ENCODE measurements around the gene ECHS1.

ECHS1 gene

GRCh38 chr10:133356549-133357284 lies 16.4 kb downstream of the ECHS1 start:
- DNase-seq = no peak

GRCh38 chr10:133355991-133356390 lies 17.2 kb downstream of the ECHS1 start:
- DNase-seq = no peak

GRCh38 chr10:133355266-133355665 lies 17.9 kb downstream of the ECHS1 start:
- no peak for DNase-seq

GRCh38 chr10:133354672-133355240 lies 18.4 kb downstream of the ECHS1 start:
- DNase-seq = no peak

GRCh38 chr10:133353988-133354605 lies 19.1 kb downstream of the ECHS1 start:
- DNase-seq = no peak

- no peak for DNase-seq
Measured at GRCh38 chr10:133353202-133353959, 19.8 kb downstream of the ECHS1 start.

- DNase-seq = no peak
Measured at GRCh38 chr10:133351408-133352318, 21.5 kb downstream of the ECHS1 start.

- DNase-seq = no peak
Measured at GRCh38 chr10:133350950-133351329, 22.2 kb downstream of the ECHS1 start.

- DNase-seq = no peak
Measured at GRCh38 chr10:133350283-133350949, 22.7 kb downstream of the ECHS1 start.

- DNase-seq = no peak
Measured at GRCh38 chr10:133349577-133350011, 23.6 kb downstream of the ECHS1 start.

GRCh38 chr10:133349160-133349568 lies 24.0 kb downstream of the ECHS1 start:
- DNase-seq = no peak

- DNase-seq = no peak
Measured at GRCh38 chr10:133347710-133348517, 25.2 kb downstream of the ECHS1 start.

GRCh38 chr10:133346413-133346812 lies 26.7 kb downstream of the ECHS1 start:
- no peak for DNase-seq

GRCh38 chr10:133344236-133344635 lies 28.9 kb downstream of the ECHS1 start:
- DNase-seq = no peak

- DNase-seq = no peak
Measured at GRCh38 chr10:133343558-133343957, 29.6 kb downstream of the ECHS1 start.

GRCh38 chr10:133342942-133343341 lies 30.2 kb downstream of the ECHS1 start:
- DNase-seq = no peak

GRCh38 chr10:133341983-133342382 lies 31.2 kb downstream of the ECHS1 start:
- DNase-seq = no peak

GRCh38 chr10:133339708-133340380 lies 33.3 kb downstream of the ECHS1 start:
- no peak for DNase-seq

- DNase-seq = no peak
Measured at GRCh38 chr10:133338080-133339071, 34.8 kb downstream of the ECHS1 start.
